GM12891 (cell line): ENCODE measurements around the gene CEP57.

Source experiments
- POLR2AphosphoS5 ChIP-seq: IDR thresholded peaks from 2 replicates; pipeline ENCODE4 v1.6.1; 2011; ENCODE audit warnings: low read depth, low read length, control low read depth
- POU2F2 ChIP-seq: IDR thresholded peaks from 2 replicates; pipeline ENCODE4 v1.6.1; 2011; ENCODE audit warnings: low read depth, mild to moderate bottlenecking, control low read depth, low read length, moderate library complexity
- TAF1 ChIP-seq: IDR thresholded peaks from 2 replicates; pipeline ENCODE4 v1.6.1; 2011; ENCODE audit warnings: low read depth, low read length, control low read depth

DNA sequence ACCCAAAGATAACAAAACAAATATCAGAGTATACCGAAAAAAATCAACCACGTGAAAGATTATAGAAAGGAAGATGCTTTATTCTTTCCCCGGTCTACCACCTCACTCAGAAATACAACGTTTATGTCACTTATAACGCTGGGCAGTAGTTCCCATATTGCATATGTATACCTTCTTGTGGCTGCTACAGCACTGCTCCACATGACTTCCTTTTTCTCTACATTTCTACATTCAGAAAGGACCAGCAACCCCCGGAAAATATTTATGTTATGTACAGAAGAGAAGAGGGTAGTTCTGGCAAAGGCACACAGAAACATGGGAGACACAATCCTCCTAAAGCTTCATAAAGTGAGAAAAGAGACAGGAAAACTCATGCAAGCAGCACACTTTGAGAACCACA lies 76.8 kb downstream of the CEP57 start:
- TF ChIP-seq POLR2AphosphoS5, result no peak
- no peak for TF ChIP-seq TAF1
- no peak for TF ChIP-seq POU2F2
